ENCODE data around the gene LYRM2.

LYRM2 gene

DNA sequence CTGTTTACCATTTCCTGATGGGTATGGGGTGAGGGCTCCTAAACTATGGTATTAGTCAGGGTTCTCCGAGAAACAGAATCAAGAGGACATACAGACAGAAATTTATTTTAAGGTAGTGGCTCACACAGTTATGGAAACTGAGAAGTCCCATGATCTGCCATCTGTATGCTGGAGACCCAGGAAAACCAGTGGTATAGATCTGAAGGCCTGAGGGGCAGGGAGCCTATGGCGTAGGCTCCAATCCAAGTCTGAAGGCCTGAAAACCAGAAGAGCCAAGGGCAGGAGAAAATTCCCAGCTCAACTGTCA lies 112.0 kb downstream of the LYRM2 start:
- TF ChIP-seq, protein P1, sequence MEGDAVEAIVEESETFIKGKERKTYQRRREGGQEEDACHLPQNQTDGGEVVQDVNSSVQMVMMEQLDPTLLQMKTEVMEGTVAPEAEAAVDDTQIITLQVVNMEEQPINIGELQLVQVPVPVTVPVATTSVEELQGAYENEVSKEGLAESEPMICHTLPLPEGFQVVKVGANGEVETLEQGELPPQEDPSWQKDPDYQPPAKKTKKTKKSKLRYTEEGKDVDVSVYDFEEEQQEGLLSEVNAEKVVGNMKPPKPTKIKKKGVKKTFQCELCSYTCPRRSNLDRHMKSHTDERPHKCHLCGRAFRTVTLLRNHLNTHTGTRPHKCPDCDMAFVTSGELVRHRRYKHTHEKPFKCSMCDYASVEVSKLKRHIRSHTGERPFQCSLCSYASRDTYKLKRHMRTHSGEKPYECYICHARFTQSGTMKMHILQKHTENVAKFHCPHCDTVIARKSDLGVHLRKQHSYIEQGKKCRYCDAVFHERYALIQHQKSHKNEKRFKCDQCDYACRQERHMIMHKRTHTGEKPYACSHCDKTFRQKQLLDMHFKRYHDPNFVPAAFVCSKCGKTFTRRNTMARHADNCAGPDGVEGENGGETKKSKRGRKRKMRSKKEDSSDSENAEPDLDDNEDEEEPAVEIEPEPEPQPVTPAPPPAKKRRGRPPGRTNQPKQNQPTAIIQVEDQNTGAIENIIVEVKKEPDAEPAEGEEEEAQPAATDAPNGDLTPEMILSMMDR (IDR thresholded peaks at IDR 0.05; ENCODE audit: low read depth, low read length, missing control alignments): no peak
- DNase-seq (ENCODE audit: low read depth): no peak
- no peak overlapping the region for H3K4me3 ChIP-seq (ENCODE audit: low read depth, low read length)

DNA sequence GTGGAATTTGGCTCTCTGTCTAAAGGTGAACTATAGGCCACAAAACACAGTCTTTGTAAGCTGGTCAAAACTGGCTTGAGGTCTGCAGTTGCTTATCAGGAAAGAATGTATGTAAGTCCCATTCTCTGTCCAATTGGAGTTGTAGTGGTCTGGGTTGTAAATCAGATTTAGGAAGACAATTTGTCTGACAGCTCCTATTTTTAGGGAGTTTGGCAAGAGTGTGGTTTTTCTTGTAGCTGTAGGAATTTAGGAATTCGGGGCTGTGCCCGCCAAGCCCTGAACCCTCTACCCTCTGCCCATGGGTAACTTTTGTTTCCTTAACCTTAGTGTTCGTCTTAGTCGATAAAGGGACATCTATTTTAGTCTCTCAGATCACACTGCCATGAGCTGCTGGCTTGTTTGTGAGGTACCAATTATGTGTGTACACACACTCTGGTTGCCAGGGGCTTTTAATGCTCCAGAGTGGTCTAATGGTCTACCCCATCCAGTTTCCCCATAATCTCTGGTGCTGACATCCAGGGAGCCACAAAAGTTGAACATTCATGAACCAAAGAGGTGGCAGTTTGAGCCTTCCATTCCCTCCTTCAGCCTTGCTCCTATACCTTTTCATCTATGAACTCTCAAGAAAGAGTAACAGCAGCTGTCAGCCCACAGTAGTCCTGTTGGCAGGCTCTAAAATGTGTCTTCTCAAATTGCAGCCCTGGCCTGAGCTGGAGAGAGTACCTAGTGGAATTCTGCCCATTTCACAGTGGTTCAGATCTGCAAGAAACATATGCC lies 112.6 kb downstream of the LYRM2 start:
- TF ChIP-seq, protein P1 (IDR thresholded peaks at IDR 0.05; ENCODE audit: low read depth, low read length, missing control alignments): no peak
- H3K4me3 ChIP-seq (ENCODE audit: low read depth, low read length): no peak overlapping the region
- DNase-seq (ENCODE audit: low read depth): no peak

DNA sequence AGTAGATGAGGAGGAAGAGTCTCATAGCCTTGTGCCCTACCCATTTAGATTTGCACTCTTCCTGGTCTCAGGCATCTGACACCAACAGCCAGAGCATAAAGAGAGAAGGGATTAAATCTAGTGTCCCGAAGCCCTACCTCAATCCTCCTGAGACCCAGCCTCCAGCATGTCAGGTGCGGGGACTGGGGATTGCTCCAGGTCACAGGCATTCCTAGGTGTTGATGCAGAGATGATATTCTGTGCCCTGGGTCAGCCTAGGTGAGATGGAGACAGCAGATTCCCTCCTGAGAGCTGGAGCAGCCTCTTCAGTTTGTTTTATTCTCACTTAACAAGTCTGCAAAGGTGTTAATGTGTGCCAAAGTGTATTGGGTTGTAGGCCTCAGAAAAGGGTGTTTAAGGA lies 115.8 kb downstream of the LYRM2 start:
- H3K4me3 ChIP-seq (ENCODE audit: low read depth, low read length): no peak overlapping the region
- DNase-seq (ENCODE audit: low read depth): no peak
- TF ChIP-seq, protein P1 (IDR thresholded peaks at IDR 0.05; ENCODE audit: low read depth, low read length, missing control alignments): no peak

DNA sequence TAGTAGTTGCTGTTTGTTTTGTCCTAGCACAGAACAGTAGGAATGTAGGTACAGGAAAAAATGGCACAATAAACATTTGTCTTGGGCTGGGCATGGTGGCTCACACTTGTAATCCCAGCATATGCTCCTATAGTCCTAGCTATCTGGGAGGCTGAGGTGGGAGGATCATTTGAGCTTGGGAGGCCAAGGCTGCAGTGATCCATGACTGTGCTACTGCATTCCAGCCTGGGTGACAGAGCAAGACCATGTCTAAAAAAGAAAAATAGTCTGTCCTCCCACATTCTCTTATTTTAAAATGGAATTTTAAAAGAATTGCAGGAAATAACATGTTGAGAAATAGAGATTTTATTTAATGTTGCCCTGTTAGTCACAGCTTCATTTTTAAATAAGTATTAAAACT lies 117.8 kb downstream of the LYRM2 start:
- no peak for DNase-seq (ENCODE audit: low read depth)
- TF ChIP-seq, protein P1 (IDR thresholded peaks at IDR 0.05; ENCODE audit: low read depth, low read length, missing control alignments): no peak
- no peak overlapping the region for H3K4me3 ChIP-seq (ENCODE audit: low read depth, low read length)

DNA sequence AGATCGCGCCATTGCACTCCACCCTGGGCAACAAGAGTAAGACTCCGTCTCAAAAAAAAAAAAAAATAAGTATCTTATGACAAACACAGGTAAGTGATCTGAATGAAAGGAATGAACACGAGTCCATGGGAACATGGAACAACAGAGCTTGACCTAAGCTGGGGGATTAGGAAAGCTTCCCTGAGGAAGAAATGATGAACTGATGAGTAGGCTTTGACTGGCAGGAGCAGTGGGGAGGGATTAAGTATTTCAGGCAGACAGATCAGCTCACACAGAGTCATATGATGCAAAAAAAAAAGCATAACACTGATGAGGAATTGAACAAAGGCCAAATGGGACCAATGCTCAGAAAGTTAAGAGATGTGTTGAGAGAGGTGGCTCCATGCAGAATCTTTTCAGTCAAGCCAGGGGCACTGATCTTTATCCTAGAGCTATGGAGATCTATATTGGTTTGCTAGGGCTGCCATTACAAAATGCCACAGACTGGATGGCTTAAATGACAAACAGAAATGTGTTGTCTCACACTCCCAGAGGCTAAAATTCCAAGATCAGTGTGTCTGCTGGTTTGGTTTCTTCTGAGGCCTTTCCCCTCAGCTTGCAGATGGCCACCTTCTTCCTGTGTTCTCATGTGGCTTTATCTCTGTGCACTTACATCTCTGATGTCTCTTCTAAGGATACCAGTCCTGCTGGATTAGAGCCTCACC lies 120.0 kb downstream of the LYRM2 start:
- H3K4me3 ChIP-seq (ENCODE audit: low read depth, low read length): no peak overlapping the region
- no peak for DNase-seq (ENCODE audit: low read depth)
- TF ChIP-seq, protein P1 (IDR thresholded peaks at IDR 0.05; ENCODE audit: low read depth, low read length, missing control alignments): no peak

All from GM12864 (cell line).